ENCODE data around the gene TRPV5. TPM values are rescaled to one million over a fixed set of nuclear protein-coding genes. Genes with fewer than 3 reads are reported as not detected.

Gene TRPV5
- total and polyA plus RNA-seq, 2 of the 4 experiments (the other 2 are of a cell fraction) = not detected

- Histone ChIP-seq H3K4ac (ENCODE audit: low read depth, low read length) (no peak overlapping the region), H3K9me1 (ENCODE audit: insufficient read depth, low read length) (no peaks in the 10 kb centered on the region), H4K8ac (ENCODE audit: low read depth in 2 of 2, low read length in 2 of 2) (no peak overlapping the region), H2AK5ac (ENCODE audit: low read depth, low read length) (no peak overlapping the region), H2BK15ac (ENCODE audit: low read depth, low read length) (no peak overlapping the region), H2BK5ac (ENCODE audit: low read depth, low read length, poor library complexity, severe bottlenecking) (no peak overlapping the region), H3K79me1 (ENCODE audit: low read depth in 1 of 2, low read length in 2 of 2) (no peaks in the 10 kb centered on the region), H2AFZ (replicated peaks; ENCODE audit: low read length, poor library complexity) (no peak overlapping the region), H3K23ac (ENCODE audit: low read depth, low read length) (no peak overlapping the region), H3K9me3 (ENCODE audit: control insufficient read depth, insufficient read depth, low read length) (peaks cover 7% of the 10 kb centered on the region; the same call in 1 of the 2 replicates), H3K36me3 (ENCODE audit: control insufficient read depth, insufficient read depth, low read length) (no peaks in the 10 kb centered on the region), H3K4me1 (ENCODE audit: control insufficient read depth, insufficient read depth, low read length) (no peaks in the 10 kb centered on the region), H3K4me3 (ENCODE audit: insufficient read depth, low read depth, low read length) (no peak overlapping the region), H3K18ac (ENCODE audit: low read depth, low read length) (no peak overlapping the region), H4K20me1 (ENCODE audit: insufficient read depth, low read length) (no peaks in the 10 kb centered on the region), H4K91ac (ENCODE audit: insufficient read depth, low read depth, low read length) (no peak overlapping the region), H2BK20ac (ENCODE audit: low read depth, low read length) (no peak overlapping the region), H4K5ac (ENCODE audit: low read depth, low read length) (no peak overlapping the region), H3K27ac (ENCODE audit: insufficient read depth, low read length) (no peak overlapping the region), H3K56ac (ENCODE audit: extremely low read depth, insufficient read depth, low read length) (no peak overlapping the region), H2AK9ac (replicated peaks; ENCODE audit: low read depth, low read length, poor library complexity) (no peak overlapping the region), H2BK120ac (ENCODE audit: low read depth, low read length) (no peak overlapping the region), H3K9ac (ENCODE audit: low read depth, low read length) (no peak overlapping the region), H3K27me3 (ENCODE audit: control insufficient read depth, insufficient read depth, low read length) (no peaks in the 10 kb centered on the region), H3K14ac (replicated peaks; ENCODE audit: low read depth, low read length) (no peak overlapping the region), H3K4me2 (ENCODE audit: low read depth, low read length) (no peak overlapping the region)
- intact Hi-C loops (cut with micrococcal nuclease) (no loop called here), dilution Hi-C loops (cut with HindIII; ENCODE audit: low sequenced_read_pairs, unreplicated experiment) (no loop called here), in situ Hi-C loops (cut with MboI; ENCODE audit: low sequenced_read_pairs) (no loop called here)
- ChIA-PET POLR2A (ENCODE audit: unreplicated experiment) (no interaction called here), CTCF (no interaction called here)
- BruUV-seq (replicated peaks) = no TSS peak
- no peak for TF ChIP-seq SMC3 (IDR thresholded peaks at IDR 0.05; ENCODE audit: low read depth, low read length)
- TF ChIP-seq CHD1 (IDR thresholded peaks at IDR 0.05; ENCODE audit: low read depth, low read length) = no peak
- TF ChIP-seq RFX5 (IDR thresholded peaks at IDR 0.05; ENCODE audit: low read depth, low read length) = no peak
- no peak for TF ChIP-seq POLR2A (IDR thresholded peaks at IDR 0.05; ENCODE audit: low read depth, low read length)
- no peak for TF ChIP-seq ELK1 (IDR thresholded peaks at IDR 0.05; ENCODE audit: borderline replicate concordance, low read depth, low read length)
- TF ChIP-seq FOS (IDR thresholded peaks at IDR 0.05; ENCODE audit: low read depth, low read length) = no peak
- no peak for DNase-seq
- no peak for ATAC-seq (ENCODE audit: low read depth)
- WGBS, 2 experiments (ENCODE audit: extremely low coverage in 2 of 2, insufficient read length in 1 of 2) = no CpG with 5 or more reads among the region's 4 CpGs
These were observed 35.6 kb upstream of the TRPV5 start for GRCh38 chr7:142969183-142969582.
